HG03565 (cell line): Measurements from ENCODE around the gene OTUD6A.

Experiments
- ATAC-seq: cut with Tn5 transposase; IDR thresholded peaks from one replicate; pipeline ENCODE4 v1.9.1; 2021; ENCODE audit warnings: mild to moderate bottlenecking, moderate library complexity; ENCODE audit not compliant: unreplicated experiment

Gene OTUD6A, protein sequence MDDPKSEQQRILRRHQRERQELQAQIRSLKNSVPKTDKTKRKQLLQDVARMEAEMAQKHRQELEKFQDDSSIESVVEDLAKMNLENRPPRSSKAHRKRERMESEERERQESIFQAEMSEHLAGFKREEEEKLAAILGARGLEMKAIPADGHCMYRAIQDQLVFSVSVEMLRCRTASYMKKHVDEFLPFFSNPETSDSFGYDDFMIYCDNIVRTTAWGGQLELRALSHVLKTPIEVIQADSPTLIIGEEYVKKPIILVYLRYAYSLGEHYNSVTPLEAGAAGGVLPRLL

DNA sequence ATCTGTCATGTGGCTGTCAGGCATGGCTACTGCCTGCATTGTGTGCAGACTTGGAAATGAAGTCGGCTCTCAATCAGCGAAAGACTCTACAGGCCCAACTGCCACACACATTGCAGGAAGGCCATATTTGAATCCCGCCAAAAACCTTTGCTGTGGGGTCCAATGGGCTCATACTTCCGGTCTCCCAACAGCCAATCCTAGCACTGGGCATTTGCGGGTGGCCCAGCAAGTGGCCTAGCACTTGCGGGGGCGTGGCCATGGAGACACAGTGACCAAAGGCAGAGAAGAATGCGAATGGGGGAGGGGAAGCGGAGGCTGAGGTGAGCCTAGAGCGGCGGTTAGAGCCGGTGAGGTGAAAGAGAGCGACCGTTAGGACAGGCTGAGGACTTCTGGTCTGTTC, at the start of gene OTUD6A:
Gene OTUD6A (plus strand): TSS at position 382 of the 400 bp plus-strand sequence. CDS start 68 bp downstream, outside the sequence.
- ATAC-seq = no peak

DNA sequence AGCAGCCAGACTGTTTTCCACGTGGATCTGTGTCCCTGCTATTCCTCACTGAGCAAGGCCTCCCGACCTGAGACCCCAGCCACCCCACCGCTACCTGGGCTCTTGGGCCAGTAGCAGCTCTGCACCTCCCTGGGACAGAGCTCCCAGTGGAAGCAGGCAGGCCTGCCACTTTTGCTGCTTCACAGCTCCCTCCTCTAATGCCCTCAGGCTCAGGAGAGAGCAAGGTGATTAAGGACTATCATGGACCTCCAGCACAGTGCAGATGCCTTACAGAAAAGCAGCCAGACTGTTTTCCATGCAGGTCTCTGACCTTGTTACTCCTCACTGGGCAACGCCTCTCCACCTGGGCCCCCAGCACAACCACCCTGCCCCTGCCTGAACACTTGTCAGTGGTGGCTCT, 49.5 kb upstream of the OTUD6A start:
- ATAC-seq = no peak

DNA sequence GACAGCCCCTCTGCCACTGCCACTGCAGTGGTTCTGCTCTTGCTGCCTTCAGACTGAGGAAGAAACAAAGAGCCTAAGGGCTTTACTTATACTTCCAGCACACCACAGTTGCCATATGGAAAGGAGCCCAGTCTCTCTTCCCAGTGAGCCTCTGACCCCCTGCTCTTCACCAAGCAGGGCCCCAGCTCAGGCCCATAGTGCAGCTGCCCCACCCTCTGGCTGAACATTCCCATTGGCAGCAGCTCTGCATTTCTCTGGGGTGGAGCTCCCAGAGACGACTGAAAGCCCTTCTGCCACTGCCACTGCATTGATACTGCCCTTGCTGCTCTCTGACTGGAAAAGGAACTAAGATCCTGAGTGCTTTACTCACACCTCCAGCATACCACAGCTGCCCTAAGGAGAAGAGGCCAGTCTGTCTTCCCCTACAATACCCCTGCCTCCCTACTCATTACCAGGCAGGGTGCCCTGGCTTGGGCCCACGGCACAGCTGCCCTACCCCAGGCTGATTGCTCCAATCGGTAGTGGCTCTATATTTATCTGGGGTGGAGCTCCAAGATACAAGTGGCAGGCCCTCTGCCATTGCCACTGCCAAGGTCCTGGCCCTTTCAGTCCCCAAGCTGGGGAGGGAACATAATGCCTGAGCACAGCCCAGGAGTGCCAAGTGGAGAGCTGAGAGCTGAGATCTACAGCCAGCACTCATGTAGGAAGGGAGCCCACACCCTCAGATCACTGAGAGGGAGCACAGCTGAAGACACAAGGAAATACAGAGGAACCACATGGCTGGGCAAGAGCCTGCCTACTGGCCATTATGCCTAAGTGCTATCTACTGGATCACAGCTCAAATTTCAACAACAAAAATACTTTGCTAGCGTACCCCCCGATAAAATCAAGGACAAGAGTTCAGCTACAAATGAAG, 48.5 kb upstream of the OTUD6A start:
- no peak for ATAC-seq

DNA sequence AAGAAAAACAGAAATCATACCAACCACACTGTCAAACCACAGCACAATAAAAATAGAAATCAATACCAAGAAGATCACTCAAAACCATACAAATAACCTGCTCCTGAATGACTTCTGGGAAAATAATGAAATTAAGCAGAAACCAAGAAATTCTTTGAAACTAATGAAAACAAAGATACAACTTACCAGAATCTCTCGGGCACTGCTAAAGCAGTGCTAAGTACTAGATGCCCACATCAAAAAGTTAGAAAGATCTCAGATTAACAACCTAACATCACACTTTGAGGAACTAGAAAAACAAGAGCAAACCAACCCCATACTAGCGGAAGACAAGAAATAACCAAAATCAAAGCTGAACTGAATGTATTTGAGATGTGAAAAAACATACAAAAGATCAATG, 45.7 kb upstream of the OTUD6A start:
- no peak for ATAC-seq

DNA sequence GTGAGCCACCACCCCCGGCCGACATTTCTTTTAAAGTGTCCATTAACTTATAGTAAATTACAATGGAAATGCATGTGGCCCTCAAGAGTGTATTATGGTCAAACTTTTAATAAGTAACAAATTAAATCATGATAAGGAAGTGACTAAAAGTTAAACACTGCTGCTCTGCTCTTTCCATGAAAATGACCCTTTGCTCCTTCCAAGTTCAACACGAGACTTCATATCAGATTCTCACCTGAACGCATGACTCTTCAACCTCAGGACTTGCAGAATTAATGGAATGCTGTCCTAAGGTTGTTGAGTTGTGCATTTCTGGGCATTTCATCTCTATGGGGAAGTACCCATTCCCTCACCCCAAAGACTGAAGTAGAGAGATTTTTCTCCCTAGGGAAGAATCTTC, 39.6 kb upstream of the OTUD6A start:
- no peak for ATAC-seq

DNA sequence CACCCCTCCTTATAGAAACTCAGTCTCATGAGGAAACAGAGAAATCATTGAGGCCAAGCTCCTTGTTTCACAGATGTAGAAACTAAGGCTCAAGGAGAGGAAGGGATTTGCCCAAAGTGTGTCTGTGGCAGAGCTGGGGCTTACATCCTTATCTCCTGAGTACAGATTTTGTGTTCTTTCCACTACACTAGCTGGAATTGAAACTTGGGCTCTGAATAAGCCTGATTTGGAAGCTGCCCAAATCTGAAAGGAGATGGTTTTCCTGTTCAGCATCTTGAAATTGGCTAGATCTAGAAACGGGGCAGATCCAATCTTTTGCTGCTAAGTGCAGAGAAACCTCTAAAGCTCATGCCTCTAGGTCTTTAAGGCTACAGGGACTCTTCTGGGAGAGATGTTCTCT, 36.8 kb upstream of the OTUD6A start:
- ATAC-seq = no peak

DNA sequence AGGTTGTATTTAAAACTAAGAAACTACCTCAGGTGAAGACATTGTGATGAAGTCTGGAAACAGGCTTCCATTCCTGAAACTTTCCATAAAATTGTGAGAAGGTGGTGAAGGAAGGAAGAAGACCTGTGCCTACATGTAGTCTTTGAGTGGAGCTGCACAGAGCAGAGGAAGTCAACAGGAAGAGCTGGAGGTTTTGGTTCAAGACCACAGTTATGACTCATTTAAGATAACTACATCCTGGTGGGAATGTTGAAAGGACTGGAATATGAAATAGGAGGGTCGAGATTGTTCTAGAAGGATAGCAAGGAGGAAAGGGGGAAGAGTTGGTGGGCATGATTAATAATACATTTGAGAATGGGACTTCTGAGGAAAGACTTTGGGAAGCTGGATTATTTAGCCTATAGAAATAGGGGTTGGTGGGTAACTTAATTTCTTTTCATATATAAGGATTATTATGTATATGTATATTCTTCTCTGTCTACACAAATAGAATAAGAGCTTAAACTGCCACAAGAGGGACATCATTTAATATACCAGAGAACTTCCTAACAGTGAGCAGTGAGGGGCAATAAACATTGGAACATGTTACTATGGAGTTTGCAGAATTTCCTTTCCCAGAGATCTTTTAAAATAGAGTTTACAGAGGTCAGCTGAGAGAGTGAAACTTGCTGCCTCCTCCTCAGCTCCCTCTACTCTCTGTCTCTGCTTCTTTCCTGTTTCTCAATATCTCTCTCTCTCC, 36.0 kb upstream of the OTUD6A start:
- no peak for ATAC-seq

DNA sequence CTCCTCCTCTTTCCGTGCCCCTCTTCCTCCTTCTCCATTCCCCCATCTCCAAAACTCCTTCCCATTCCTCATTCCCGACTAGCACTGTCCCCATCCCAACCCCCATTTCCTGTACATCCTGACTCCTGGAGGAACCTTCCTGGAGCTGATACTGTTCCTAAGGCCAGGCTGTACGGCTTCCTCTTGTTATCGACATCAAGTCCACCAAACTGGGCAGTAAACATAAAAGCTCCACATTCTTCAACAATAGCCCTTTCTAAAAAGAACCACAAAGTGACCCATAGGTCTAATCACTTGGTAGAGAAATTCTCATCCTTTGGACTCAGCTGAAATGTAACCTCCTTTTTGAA, 35.4 kb upstream of the OTUD6A start:
- no peak for ATAC-seq

DNA sequence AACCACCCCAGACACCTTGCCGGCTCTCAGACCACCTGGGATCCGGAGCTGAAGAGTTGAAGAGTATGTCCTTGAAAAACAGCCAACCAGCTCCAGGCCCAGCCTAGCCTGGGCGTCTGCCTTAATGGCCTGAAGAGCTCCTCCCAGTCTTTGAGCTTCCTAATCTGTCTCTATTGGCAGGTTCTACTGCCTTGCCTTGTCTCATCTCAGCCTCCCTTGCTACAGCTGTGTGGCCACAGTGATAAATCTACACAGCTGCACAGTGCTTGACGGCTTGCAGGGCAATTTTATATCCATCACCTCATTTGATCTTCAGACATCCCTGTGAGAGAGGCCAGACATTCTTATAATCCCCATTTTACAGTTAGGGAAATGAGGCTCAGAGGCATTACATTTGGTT, 32.4 kb upstream of the OTUD6A start:
- ATAC-seq = no peak

DNA sequence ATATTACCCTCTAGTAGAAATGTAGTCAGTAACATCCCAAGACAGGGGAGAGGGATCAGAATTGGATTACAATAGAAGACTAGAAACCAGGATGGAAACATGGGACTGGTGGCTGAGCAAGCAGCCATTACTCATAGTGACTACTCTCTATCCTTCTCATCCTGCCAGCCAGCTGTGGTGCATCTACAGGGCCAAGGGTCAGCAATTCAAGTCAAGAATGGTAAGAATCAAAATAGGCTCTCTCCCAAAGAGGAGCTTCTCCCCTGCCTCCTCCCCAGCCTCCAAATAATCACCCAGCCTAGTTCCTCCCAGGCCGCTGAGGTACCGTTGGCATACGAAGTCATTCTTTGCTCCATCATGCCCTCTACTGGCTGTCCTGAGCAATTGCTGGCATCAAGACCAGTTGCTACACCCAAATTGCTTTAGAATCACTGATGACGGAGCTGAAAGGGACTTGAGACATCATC, 31.9 kb upstream of the OTUD6A start:
- peak; percentile 62 for ATAC-seq

DNA sequence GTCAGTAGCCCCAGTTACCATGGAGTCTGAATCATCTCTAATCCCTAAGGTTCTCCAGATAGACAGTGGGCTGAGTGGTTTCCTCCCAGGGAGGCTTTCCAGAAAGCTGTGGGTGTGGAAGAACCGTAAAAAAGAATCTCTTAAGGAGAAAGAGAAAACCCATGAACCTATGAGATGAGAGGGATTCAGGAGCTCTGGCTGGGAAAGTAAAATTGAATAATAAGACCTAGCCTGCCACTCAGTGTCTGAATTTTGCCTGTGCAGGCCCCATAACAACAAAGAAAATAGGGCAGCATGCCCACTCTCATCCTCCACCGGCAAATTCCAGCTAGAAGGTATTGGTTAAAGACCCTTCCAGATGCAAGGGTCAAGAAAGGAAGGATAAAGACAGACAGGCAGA, 29.5 kb upstream of the OTUD6A start:
- ATAC-seq = no peak

DNA sequence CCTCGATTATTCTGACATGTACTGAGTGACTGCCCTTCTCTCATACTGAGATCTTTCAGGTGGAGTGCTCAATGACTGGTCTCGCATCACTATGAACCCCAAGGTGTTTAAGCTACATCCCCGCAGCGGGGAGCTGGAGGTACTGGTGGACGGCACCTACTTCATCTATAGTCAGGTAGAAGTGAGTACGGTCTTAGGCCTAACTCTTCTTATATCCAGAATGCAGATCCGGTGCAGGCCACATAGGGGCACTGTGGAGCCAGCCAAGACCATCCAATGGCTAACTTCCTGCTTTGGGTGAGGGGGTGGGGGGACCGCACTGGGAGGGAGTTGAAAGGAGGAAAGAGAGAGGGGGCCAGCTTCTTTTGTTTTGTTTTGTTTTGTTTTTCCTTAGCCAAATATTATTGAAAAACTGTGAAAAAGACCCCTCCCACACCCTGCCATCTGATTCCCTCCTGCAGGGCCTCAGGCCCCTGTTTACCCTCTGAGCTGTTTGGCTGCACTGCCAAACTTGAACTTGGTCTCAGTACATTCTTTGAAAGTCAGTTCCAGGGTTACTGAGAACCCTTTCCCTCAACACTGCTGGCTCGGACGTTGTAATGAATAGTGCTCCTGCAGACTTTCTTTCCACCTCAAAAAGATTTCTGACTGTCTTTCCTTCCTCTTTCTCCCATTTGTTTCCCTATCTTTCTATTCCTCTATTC, 28.8 kb upstream of the OTUD6A start:
- ATAC-seq = peak; percentile 61

DNA sequence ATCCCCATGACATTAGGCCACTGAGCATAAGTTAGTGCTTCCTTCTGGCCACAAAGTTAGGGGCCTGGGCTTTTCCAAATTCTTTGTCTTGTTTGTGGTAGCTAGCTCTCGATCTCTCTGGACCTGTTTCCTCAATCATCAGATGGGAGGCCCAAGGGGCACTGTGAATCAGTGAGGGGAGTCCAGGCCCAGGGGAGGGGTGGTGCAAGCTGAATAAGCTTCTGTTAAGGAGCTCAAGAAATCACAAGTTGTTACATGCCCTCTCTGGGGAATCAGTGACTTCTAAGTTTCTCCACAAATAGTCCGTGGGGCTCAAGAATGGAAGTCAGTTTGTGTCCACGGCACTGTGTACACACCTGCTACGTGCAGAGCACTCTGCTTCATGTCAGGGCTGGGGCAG, 27.6 kb upstream of the OTUD6A start:
- ATAC-seq = no peak

DNA sequence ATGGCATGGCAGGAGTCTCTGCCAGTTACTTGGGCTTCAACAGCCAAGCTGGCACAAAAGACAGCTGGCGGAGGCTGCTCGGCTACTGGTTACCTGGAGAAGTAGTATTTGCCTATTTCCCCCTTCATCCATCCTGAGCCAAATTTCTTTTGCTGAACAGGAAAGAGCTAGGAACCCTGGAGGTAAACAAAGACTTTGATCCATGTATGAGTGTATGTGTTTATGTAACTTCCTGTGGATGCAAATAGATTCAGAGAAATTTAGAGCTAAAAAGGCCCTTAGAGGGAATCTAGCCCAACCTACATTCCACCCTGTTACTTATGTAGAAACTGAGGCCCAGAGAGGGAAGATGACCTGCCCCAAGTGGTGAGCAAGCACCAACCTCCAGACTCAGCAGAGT, 23.7 kb upstream of the OTUD6A start:
- no peak for ATAC-seq

DNA sequence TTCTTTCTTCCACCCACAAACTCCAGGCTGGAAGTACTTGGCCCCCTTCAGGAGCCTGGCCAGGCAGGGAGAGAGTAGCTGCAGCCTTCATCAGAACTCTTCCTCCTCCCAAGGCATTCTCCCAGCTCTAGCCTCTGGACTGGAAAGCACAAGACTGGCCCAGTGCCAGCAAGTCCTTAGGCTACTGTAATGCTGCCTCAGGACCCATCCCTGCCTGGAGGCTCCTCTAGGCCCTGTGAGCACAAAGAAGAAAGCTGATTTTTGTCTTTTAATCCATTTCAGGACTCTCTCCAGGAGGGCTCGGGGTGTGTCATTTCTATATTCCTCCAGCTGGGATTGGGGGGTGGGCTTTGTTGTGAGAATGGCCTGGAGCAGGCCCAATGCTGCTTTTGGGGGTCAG, 23.3 kb upstream of the OTUD6A start:
- ATAC-seq = no peak

DNA sequence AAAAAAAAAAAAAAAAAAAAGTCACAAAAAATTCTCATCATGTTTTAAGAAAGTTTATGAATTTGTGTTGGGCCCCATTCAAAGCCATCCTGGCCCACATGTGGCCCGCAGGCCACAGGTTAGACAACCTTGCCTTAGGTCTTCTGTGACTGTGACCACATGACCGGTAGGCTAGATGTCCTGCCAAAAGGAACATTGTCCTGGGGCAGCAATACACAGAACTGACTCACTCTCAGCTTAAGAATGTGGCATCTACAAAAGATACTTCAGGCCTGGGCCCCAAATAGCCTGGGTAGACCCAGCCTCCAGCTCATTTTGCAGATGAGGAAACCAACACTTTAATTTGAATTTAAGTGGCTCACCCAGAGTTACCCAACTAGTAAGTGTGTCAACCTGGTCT, 22.5 kb upstream of the OTUD6A start:
- no peak for ATAC-seq

DNA sequence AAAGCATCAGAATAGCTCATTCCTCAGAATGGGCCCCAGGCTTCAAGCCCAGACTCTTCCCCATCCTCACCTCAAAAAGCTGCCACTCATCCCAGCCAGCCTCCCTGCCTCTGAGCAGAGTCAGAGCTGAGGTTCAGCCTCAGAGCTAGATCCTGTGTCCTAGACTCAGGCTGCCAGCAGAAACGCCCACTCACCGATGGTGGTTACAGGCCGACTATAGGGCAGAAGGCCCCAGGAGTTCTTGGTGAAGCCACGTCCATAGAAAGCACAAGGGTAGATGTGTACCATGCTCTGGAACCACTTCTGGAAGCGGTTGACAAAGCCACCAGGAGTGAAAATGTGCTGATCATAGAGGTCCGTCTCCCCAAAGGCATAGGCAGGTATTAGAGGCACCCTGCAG, 20.3 kb upstream of the OTUD6A start:
- no peak for ATAC-seq

DNA sequence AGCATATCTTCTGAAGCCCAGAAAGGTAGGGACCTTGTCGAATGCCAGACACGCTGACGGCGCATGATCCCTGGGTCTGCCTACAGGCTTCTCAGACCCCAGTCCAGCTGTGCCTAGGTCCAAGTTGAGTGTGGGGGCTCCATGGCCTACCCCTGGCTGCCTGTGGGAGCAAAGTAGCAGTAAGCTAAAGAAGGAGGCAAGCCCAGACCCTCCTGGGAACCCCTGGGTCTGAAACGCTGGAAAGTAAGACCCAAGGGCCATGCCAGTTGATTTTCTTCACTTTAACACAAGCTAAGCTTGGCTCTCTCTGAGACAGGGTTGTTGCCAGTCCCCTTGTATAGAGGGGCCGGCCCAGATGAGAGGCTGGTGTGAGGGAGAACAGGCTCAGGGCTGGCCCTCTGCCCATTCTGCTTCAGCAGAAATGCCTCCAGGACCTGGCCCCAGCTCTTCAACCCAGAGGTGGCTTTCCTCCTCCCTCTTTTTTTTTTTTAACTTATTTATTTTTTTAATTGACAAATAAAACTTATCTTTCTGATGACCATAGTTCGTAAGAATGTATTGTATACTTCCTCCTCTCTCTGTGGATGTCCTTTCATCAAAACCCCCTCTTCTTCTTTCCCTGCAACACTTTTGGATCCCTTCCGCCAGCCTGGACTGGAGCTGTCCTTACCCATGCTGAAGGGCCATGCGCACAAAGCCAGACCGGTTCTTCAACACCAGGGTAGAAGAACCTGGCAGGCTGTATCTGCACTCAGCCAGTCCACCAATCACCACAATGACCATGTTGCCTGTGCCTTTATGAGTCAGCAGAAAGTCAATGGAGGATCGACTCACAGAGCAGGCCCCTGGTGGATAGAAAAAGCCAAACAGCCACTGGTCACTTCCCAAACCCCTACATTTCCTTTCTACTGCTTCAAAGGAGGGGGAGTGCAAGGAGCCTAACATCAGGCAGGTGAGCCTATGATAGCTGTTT, 19.6 kb upstream of the OTUD6A start:
- no peak for ATAC-seq

DNA sequence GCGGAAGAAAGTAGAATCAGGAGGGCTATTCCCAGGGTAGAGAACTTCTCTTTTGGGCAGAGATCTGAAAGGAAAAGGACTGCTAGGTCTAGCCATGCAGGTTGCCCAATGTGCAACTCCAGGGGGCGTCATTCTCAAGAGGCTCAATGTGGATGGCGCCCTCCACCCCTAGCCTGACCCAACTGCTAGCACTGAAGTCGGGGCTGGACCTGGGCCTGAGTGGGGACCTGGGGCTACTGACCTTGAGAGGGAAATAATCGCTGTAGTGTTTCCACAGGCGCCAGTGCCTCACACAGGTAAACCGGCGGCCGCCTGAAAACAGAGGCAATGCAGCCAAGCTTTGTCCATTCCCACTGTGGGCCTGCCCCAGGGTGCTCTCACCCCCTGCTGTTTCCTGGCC, 18.6 kb upstream of the OTUD6A start:
- no peak for ATAC-seq
